WTC11 (cell line): ENCODE results near the gene COL25A1.

ENCODE experiments used
- CTCF ChIP-seq: fragments of 200-600 bp; IDR thresholded peaks from 2 replicates; pipeline ENCODE4 v1.8.0; 2022; ENCODE audit warnings: antibody characterized with exemption
- FOXP4 ChIP-seq: sonication (generic); formaldehyde crosslinking; IDR thresholded peaks from 2 replicates; pipeline ENCODE4 v1.8.0; 2022; ENCODE audit warnings: mild to moderate bottlenecking, missing genetic modification reagents
- JUN ChIP-seq: sonication (generic); formaldehyde crosslinking; IDR thresholded peaks from 2 replicates; pipeline ENCODE4 v1.8.0; 2023; ENCODE audit warnings: mild to moderate bottlenecking, missing genetic modification reagents
- SMAD3 ChIP-seq: sonication (generic); formaldehyde crosslinking; IDR thresholded peaks from 2 replicates; pipeline ENCODE4 v1.8.0; 2022; ENCODE audit warnings: missing genetic modification reagents, mild to moderate bottlenecking, borderline replicate concordance

- TF ChIP-seq CTCF (no peak), FOXP4 (CRISPR knock-in tag) (no peak), JUN (CRISPR knock-in tag) (no peak), SMAD3 (CRISPR knock-in tag) (no peak)
These were observed 396.5 kb downstream of the COL25A1 start for GRCh38 chr4:108906006-108906405.
